GM12892 (cell line): ENCODE results near the gene BCL2A1.

ENCODE experiments used
- POLR2A ChIP-seq: IDR thresholded peaks from 2 replicates; pipeline ENCODE4 v1.6.1; 2011; ENCODE audit warnings: low read depth, low read length, control low read depth
- TAF1 ChIP-seq: IDR thresholded peaks from 2 replicates; pipeline ENCODE4 v1.6.1; 2011; ENCODE audit warnings: low read depth, mild to moderate bottlenecking, control low read depth, low read length, borderline replicate concordance

DNA sequence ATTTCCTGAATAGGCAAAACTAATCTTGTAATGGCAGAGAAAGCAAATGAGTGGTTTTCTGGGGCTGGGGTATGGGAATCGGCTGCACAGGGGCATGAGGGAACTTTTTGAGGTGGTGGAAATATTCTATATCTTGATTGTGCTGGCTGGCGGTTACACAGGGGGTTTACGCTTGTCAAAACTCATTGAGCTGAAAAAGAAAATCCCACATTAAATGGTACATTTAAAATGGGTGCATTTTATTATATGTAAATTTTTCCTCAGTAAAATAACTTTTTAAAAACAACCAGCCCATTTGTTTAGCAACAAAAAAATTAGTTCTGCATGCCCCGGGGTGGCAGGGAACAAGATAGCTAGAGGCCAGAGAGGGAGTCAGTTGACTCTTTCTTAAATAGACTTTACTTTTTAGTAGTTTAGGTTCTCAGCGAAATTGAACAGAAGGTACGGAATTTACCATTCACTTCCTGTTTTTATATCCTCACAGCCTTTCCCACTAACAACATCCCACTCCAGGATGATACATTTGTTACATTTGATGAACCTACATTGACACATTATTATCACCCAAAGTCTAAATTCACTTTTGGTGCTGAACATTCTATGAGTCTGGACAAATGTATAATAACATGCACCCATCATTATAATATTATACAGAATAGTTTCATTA is 41.2 kb upstream of the BCL2A1 start:
- TF ChIP-seq POLR2A (no peak), TAF1 (no peak)
